H7 (cell line): ENCODE data around the gene FGF22. TPM values are rescaled to one million over a fixed set of nuclear protein-coding genes. Genes with fewer than 3 reads are reported as not detected.

Source experiments
- DNase-seq: peaks from one replicate; pipeline ENCODE4 v3.0.0; 2012
- H3K27me3 ChIP-seq: 2 replicates; pipeline ENCODE4 v1.6.0; 2011; ENCODE audit warnings: mild to moderate bottlenecking, low read length; ENCODE audit not compliant: control insufficient read depth, insufficient read depth
- H3K36me3 ChIP-seq: replicated peaks from 2 replicates; pipeline ENCODE4 v1.5.1; 2011; ENCODE audit warnings: low read length; ENCODE audit not compliant: control insufficient read depth, insufficient read depth
- H3K4me3 ChIP-seq: 2 replicates; pipeline ENCODE4 v1.5.1; 2011; ENCODE audit warnings: low read depth, mild to moderate bottlenecking, control low read depth, low read length, moderate library complexity; ENCODE audit not compliant: insufficient read depth
- total RNA-seq: library from RNA; depleted of rRNA; stranded (reverse); fragments of >200 nt; shearing (Covaris generic); gene quantifications from 2 replicates; pipeline ENCODE4 v1.2.3, GENCODE V29; 2014

The FGF22 gene
- total RNA-seq, 1 experiment from 2014 or later = not detected

GRCh38 chr19:640606-641189 is 1.0 kb downstream of the FGF22 start:
- no peak for DNase-seq
- no peaks in the 10 kb centered on the region for H3K36me3 ChIP-seq
- no peak overlapping the region for H3K4me3 ChIP-seq
- H3K27me3 ChIP-seq = peaks cover 16% of the 10 kb centered on the region

- peaks cover 16% of the 10 kb centered on the region for H3K27me3 ChIP-seq
- DNase-seq = no peak
- H3K4me3 ChIP-seq = no peak overlapping the region
- H3K36me3 ChIP-seq = no peaks in the 10 kb centered on the region
Observed at GRCh38 chr19:641702-642101, 2.0 kb downstream of the FGF22 start.

GRCh38 chr19:642767-643727 is 3.4 kb downstream of the FGF22 start:
- Histone ChIP-seq H3K27me3 (peaks cover 16% of the 10 kb centered on the region), H3K4me3 (no peak overlapping the region), H3K36me3 (no peaks in the 10 kb centered on the region; the same call in 1 of the 2 replicates)
- no peak for DNase-seq

- Histone ChIP-seq H3K27me3 (peaks cover 10% of the 10 kb centered on the region), H3K4me3 (no peak overlapping the region), H3K36me3 (peaks cover 2% of the 10 kb centered on the region; the same call in 1 of the 2 replicates)
- no peak for DNase-seq
Observed at GRCh38 chr19:643736-644135, 4.1 kb downstream of the FGF22 start.

- DNase-seq = no peak
- H3K36me3 ChIP-seq = peaks cover 3% of the 10 kb centered on the region
- peaks cover 4% of the 10 kb centered on the region; the same call in 1 of the 2 replicates for H3K27me3 ChIP-seq
- H3K4me3 ChIP-seq = no peak overlapping the region
Observed at GRCh38 chr19:644363-644762, 4.7 kb downstream of the FGF22 start.

- DNase-seq = no peak
- H3K27me3 ChIP-seq = peaks cover 3% of the 10 kb centered on the region; the same call in 1 of the 2 replicates
- peaks cover 3% of the 10 kb centered on the region for H3K36me3 ChIP-seq
- H3K4me3 ChIP-seq = no peak overlapping the region
Observed at GRCh38 chr19:644789-645188, 5.1 kb downstream of the FGF22 start.

- H3K36me3 ChIP-seq = peaks cover 3% of the 10 kb centered on the region
- H3K4me3 ChIP-seq = no peak overlapping the region
- no peak for DNase-seq
Observed at GRCh38 chr19:645912-646778, 6.5 kb downstream of the FGF22 start.

GRCh38 chr19:646779-647565 is 7.3 kb downstream of the FGF22 start:
- Histone ChIP-seq H3K4me3 (no peak overlapping the region), H3K36me3 (peaks cover 3% of the 10 kb centered on the region), H3K27me3 (no peaks in the 10 kb centered on the region)
- DNase-seq = no peak

More at GRCh38 chr19:645912-646778, 6.5 kb downstream of the FGF22 start:
- no peaks in the 10 kb centered on the region for H3K27me3 ChIP-seq

GRCh38 chr19:647566-648284 is 8.0 kb downstream of the FGF22 start:
- DNase-seq = no peak
- peaks cover 3% of the 10 kb centered on the region for H3K36me3 ChIP-seq
- no peak overlapping the region for H3K4me3 ChIP-seq
- no peaks in the 10 kb centered on the region for H3K27me3 ChIP-seq

GRCh38 chr19:648305-648704 is 8.6 kb downstream of the FGF22 start:
- Histone ChIP-seq H3K4me3 (no peak overlapping the region), H3K36me3 (peaks cover 3% of the 10 kb centered on the region), H3K27me3 (no peaks in the 10 kb centered on the region)
- no peak for DNase-seq

- no peak overlapping the region for H3K4me3 ChIP-seq
- H3K27me3 ChIP-seq = no peaks in the 10 kb centered on the region
- no peak for DNase-seq
- peaks cover 4% of the 10 kb centered on the region for H3K36me3 ChIP-seq
Observed at GRCh38 chr19:648904-649801, 9.5 kb downstream of the FGF22 start.

GRCh38 chr19:650121-650520 is 10.4 kb downstream of the FGF22 start:
- H3K27me3 ChIP-seq = no peaks in the 10 kb centered on the region
- no peak overlapping the region for H3K4me3 ChIP-seq
- peaks cover 4% of the 10 kb centered on the region for H3K36me3 ChIP-seq
- no peak for DNase-seq
